Measurements from ENCODE around the gene RBMS3.

DNA sequence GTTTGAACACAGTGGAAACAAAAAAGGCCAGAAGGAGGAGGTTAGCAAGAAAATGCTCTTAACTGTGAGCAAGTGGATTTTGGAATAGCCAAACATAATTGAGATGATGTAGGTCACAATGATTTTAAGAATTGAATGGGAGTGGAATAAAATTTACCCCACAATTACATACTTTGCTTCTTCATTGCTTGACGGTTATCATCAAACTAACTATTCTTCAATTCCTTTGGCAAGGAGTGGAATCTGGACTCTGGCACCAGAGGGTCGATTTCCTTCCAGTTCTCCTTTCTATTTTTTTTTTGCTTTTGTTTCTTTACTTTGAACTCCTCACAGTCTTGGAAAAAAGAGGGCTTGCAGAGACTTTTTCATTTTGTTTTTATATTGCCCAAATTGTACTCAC lies 691.0 kb downstream of the RBMS3 start:
- TF ChIP-seq CTCF (IDR thresholded peaks at IDR 0.05): no peak
- no peak for TF ChIP-seq POLR2A (IDR thresholded peaks at IDR 0.05)

All from vagina (tissue), 2 donors.